SK-N-SH treated with all-trans-retinoic acid at 6 μM for 48 hours (cell line): Measurements from ENCODE around the gene PTPN1.

Source experiments
- ATAC-seq: fragments of 200-7000 bp; cut with Tn5 transposase; 3 replicates; pipeline ENCODE4 v1.9.1; 2020; ENCODE audit warnings: mild to moderate bottlenecking, moderate library complexity
- ARNTL ChIP-seq: fragments of 450-650 bp; formaldehyde crosslinking; IDR thresholded peaks from 2 replicates; pipeline ENCODE4 v1.5.0; 2020; ENCODE audit warnings: low read depth, mild to moderate bottlenecking, moderate library complexity, borderline replicate concordance
- BACH2 ChIP-seq: fragments of 250-450 bp; sonication (Bioruptor Pico); IDR thresholded peaks from 2 replicates; pipeline ENCODE4 v1.9.0; 2021; ENCODE audit warnings: mild to moderate bottlenecking, borderline replicate concordance
- CSRNP3 ChIP-seq: fragments of 250-450 bp; sonication (Bioruptor Pico); IDR thresholded peaks from 2 replicates; pipeline ENCODE4 v1.5.1; 2021; ENCODE audit warnings: mild to moderate bottlenecking, moderate library complexity
- ESRRG ChIP-seq: fragments of 250-450 bp; sonication (Bioruptor Pico); IDR thresholded peaks from 2 replicates; pipeline ENCODE4 v1.6.1; 2021; ENCODE audit warnings: mild to moderate bottlenecking
- GLIS3 ChIP-seq: fragments of 250-450 bp; sonication (Bioruptor Pico); IDR thresholded peaks from 2 replicates; pipeline ENCODE4 v1.5.0; 2020; ENCODE audit warnings: mild to moderate bottlenecking, moderate library complexity
- ISL1 ChIP-seq: fragments of 250-450 bp; sonication (Bioruptor Pico); IDR thresholded peaks from 2 replicates; pipeline ENCODE4 v2.1.2; 2022; ENCODE audit warnings: mild to moderate bottlenecking, moderate library complexity
- OSR1 ChIP-seq: fragments of 250-450 bp; sonication (Bioruptor Pico); IDR thresholded peaks from 2 replicates; pipeline ENCODE4 v1.8.0; 2022; ENCODE audit warnings: moderate library complexity, mild to moderate bottlenecking, inconsistent platforms
- PATZ1 ChIP-seq: fragments of 250-450 bp; sonication (Bioruptor Pico); IDR thresholded peaks from 2 replicates; pipeline ENCODE4 v1.8.0; 2020; ENCODE audit warnings: mild to moderate bottlenecking, moderate library complexity, borderline replicate concordance
- POU6F1 ChIP-seq: fragments of 250-450 bp; sonication (Bioruptor Pico); IDR thresholded peaks from 2 replicates; pipeline ENCODE4 v1.8.0; 2021; ENCODE audit warnings: low read depth, mild to moderate bottlenecking, moderate library complexity, borderline replicate concordance
- PPARA ChIP-seq: fragments of 250-450 bp; sonication (Bioruptor Pico); IDR thresholded peaks from 2 replicates; pipeline ENCODE4 v1.5.0; 2020; ENCODE audit warnings: mild to moderate bottlenecking, borderline replicate concordance
- RARB ChIP-seq: fragments of 250-450 bp; sonication (Bioruptor Pico); IDR thresholded peaks from 2 replicates; pipeline ENCODE4 v1.8.0; 2021; ENCODE audit warnings: mild to moderate bottlenecking, moderate library complexity
- TCF4 ChIP-seq: fragments of 250-450 bp; sonication (Bioruptor Pico); IDR thresholded peaks from 2 replicates; pipeline ENCODE4 v1.8.0; 2021; ENCODE audit warnings: mild to moderate bottlenecking, moderate library complexity, borderline replicate concordance
- TOX ChIP-seq: fragments of 250-450 bp; sonication (Bioruptor Pico); IDR thresholded peaks from 2 replicates; pipeline ENCODE4 v1.8.0; 2021; ENCODE audit warnings: mild to moderate bottlenecking, moderate library complexity, borderline replicate concordance
- TSHZ2 ChIP-seq: fragments of 250-450 bp; sonication (Bioruptor Pico); IDR thresholded peaks from 2 replicates; pipeline ENCODE4 v1.5.0; 2020; ENCODE audit warnings: mild to moderate bottlenecking, moderate library complexity
- ZFP3 ChIP-seq: fragments of 250-450 bp; sonication (Bioruptor Pico); IDR thresholded peaks from 2 replicates; pipeline ENCODE4 v1.5.0; 2020; ENCODE audit warnings: mild to moderate bottlenecking, moderate library complexity
- ZFP30 ChIP-seq: fragments of 450-650 bp; formaldehyde crosslinking; IDR thresholded peaks from 2 replicates; pipeline ENCODE4 v1.5.0; 2022; ENCODE audit warnings: mild to moderate bottlenecking, moderate library complexity
- ZNF565 ChIP-seq: fragments of 450-650 bp; formaldehyde crosslinking; conservative IDR thresholded peaks from 2 replicates; pipeline ENCODE4 v1.5.0; 2020; ENCODE audit warnings: low read depth, mild to moderate bottlenecking, moderate library complexity
- ZNF70 ChIP-seq: fragments of 450-650 bp; formaldehyde crosslinking; IDR thresholded peaks from 2 replicates; pipeline ENCODE4 v1.5.0; 2020; ENCODE audit warnings: mild to moderate bottlenecking, moderate library complexity
- ZNF8 ChIP-seq: fragments of 450-650 bp; formaldehyde crosslinking; IDR thresholded peaks from 2 replicates; pipeline ENCODE4 v1.5.0; 2020; ENCODE audit warnings: mild to moderate bottlenecking, moderate library complexity
- TF ChIP-seq, protein P1 (sequence below): fragments of 250-450 bp; sonication (Bioruptor Pico); IDR thresholded peaks from 2 replicates; pipeline ENCODE4 v1.5.1; 2020; ENCODE audit warnings: low read depth, mild to moderate bottlenecking, moderate library complexity

PTPN1 gene

DNA sequence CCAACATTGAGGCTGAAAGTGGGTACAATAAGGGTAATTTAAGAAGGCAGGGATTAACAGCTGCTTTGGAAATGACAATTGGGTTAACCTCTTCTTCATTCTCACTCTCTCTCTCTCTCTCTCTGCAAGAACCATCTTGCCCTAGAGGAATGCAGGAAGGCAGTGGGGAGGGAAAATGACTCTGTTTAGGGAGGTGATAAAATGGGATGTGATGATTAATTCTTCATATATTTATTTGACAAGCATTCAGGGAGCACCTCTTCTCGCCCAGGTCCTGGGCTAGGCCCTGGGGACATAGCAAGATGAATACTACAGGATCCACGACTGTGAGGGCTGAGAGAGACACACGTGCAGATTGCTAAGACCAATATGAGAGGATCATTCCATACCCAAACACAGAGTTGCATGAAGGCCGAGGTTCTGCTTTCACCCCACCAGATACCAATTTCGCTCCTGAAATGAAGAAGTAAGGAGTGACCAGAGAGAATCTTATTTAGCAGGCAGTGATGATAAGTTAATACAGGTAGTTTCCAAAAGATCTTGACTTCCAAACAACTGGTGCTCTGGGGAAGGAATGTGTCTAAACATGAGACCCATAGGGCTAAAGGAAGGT is 13.3 kb upstream of the PTPN1 start:
- TF ChIP-seq PATZ1 (CRISPR knock-in tag) (no peak), RARB (CRISPR knock-in tag) (no peak), ZNF565 (CRISPR knock-in tag) (no peak), ZFP30 (CRISPR knock-in tag) (no peak), TOX (CRISPR knock-in tag) (no peak), PPARA (no peak)
- TF ChIP-seq, protein P1, sequence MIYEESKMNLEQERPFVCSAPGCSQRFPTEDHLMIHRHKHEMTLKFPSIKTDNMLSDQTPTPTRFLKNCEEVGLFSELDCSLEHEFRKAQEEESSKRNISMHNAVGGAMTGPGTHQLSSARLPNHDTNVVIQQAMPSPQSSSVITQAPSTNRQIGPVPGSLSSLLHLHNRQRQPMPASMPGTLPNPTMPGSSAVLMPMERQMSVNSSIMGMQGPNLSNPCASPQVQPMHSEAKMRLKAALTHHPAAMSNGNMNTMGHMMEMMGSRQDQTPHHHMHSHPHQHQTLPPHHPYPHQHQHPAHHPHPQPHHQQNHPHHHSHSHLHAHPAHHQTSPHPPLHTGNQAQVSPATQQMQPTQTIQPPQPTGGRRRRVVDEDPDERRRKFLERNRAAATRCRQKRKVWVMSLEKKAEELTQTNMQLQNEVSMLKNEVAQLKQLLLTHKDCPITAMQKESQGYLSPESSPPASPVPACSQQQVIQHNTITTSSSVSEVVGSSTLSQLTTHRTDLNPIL (CRISPR knock-in tag) = no peak
- ATAC-seq = no peak

DNA sequence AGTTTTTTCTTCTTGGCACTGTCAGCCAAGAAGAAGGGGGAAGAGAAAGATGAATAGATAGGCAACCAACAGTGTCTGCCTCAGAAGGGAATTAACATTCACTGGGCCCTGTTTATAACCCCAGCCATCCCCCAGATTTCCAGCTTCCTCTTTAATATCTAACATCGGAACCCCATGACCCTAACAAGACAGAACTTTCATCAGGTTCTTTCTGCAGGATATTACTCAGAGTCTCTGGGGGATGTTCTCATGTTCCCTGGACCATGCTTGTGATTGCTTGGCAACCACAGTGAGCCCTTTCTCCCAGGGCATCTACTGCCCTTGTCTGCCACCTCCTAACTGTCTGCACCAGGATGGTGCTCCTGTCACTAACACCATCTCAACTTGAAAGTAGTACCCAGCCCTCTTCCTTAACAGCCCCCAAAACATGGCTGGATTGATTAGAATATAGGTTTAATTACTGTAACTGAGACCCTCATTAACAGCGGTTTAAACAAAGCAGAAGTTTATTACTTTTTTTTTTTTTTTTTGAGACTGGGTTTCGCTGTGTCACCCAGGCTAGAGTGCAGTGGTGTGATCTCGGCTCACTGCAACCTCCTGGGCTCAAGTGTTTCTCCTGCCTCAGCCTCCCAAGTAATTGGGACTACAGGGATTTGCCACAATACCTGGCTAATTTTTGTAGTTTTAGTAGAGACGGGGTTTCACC is 12.0 kb upstream of the PTPN1 start:
- TF ChIP-seq ISL1 (CRISPR knock-in tag) (no peak), ARNTL (CRISPR knock-in tag) (no peak), ZNF565 (CRISPR knock-in tag) (no peak), ZFP30 (CRISPR knock-in tag) (no peak), CSRNP3 (CRISPR knock-in tag) (no peak), POU6F1 (CRISPR knock-in tag) (no peak), TSHZ2 (CRISPR knock-in tag) (no peak), ZFP3 (CRISPR knock-in tag) (no peak), ZNF8 (CRISPR knock-in tag) (no peak), GLIS3 (no peak)
- no peak for ATAC-seq

DNA sequence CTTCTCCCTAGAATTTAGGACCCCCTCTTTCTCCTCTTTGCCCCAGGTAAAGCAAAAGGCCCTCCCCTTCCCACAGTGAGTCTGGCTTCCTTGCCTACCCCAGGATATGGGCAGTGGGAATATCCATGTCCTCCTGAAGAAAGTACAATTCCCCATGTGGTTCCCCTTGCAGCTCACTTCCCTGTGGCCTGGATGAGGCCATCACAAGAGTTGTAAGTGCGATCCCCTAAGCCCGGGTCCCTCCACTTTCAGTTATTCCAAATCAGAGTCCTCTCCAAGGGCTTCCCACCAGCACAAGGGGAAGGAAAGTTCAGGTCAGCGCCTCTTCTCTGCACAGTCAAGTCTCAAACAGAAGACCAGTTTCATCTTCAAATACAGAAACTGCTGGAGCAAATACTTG is 10.2 kb upstream of the PTPN1 start:
- ATAC-seq = no peak
- TF ChIP-seq ZNF70 (CRISPR knock-in tag) = no peak
- no peak for TF ChIP-seq RARB (CRISPR knock-in tag)
- TF ChIP-seq PPARA = no peak
- no peak for TF ChIP-seq ZNF565 (CRISPR knock-in tag)
- TF ChIP-seq TCF4 (CRISPR knock-in tag) = no peak
- TF ChIP-seq ZFP30 (CRISPR knock-in tag) = no peak
- TF ChIP-seq ARNTL (CRISPR knock-in tag) = no peak
- no peak for TF ChIP-seq ZFP3 (CRISPR knock-in tag)
- no peak for TF ChIP-seq ISL1 (CRISPR knock-in tag)
- no peak for TF ChIP-seq POU6F1 (CRISPR knock-in tag)
- TF ChIP-seq ZNF8 (CRISPR knock-in tag) = no peak
- TF ChIP-seq, protein P1 (CRISPR knock-in tag) = no peak
- TF ChIP-seq BACH2 = no peak
- TF ChIP-seq ESRRG (CRISPR knock-in tag) = no peak
- TF ChIP-seq GLIS3 = no peak
- no peak for TF ChIP-seq OSR1 (CRISPR knock-in tag)
